B cell (primary cell): ENCODE data around the gene NFIC. TPM values are rescaled to one million over a fixed set of nuclear protein-coding genes. Genes with fewer than 3 reads are reported as not detected.
"Not testable (repeated sequence)": the region's sequence is repeated elsewhere in the genome, so short reads cannot be mapped to it uniquely, and the experiment has no call there.

ENCODE experiments used
- ATAC-seq: fragments of 200-7000 bp; cut with Tn5 transposase; one replicate; pipeline ENCODE4 v1.10.0; 2021; ENCODE audit warnings: low read depth, mild to moderate bottlenecking, moderate number of reproducible peaks, moderate library complexity
- CTCF ChIA-PET: fragments of 350-600 bp; sonication (Branson Sonifier 250); formaldehyde crosslinking; loops from one replicate; lab custom pipeline; 2021; ENCODE audit warnings: antibody characterized with exemption, inconsistent platforms; lab: Charles Lee
- POLR2A ChIA-PET: fragments of 350-600 bp; sonication (Branson Sonifier 250); formaldehyde crosslinking; loops from one replicate; lab custom pipeline; 2021; ENCODE audit warnings: antibody characterized with exemption; lab: Charles Lee
- DNase-seq: peaks from one replicate; pipeline ENCODE4 v3.0.0; 2013
- H2AFZ ChIP-seq: 2 replicates; pipeline ENCODE4 v1.6.1; 2012; ENCODE audit warnings: mild to moderate bottlenecking, low read depth, low read length; ENCODE audit not compliant: insufficient read depth, poor library complexity, severe bottlenecking
- H3K27ac ChIP-seq, 2 donors: 1 replicate in 1 of 2; 2 replicates in 1 of 2; pipeline ENCODE4 v1.5.1; 2012 to 2013; ENCODE audit warnings: low read length in 2 of 2, mild to moderate bottlenecking in 2 of 2, moderate library complexity in 1 of 2
- H3K27me3 ChIP-seq, 4 experiments: fragments of 200-600 bp in 1 of 4; sonication (generic) in 1 of 4; replicated peaks in 1 of 4; 1 replicate in 2 of 4; 2 replicates in 2 of 4; pipeline versions ENCODE4 v1.6.1 to v1.7.0; 2013 to 2016; ENCODE audit warnings: low read length in 3 of 4, mild to moderate bottlenecking in 2 of 4, mixed read lengths in 1 of 4, moderate library complexity in 1 of 4; ENCODE audit not compliant: insufficient read depth in 4 of 4, control insufficient read depth in 3 of 4; ENCODE audit errors: control extremely low read depth in 1 of 4
- H3K36me3 ChIP-seq, 2 experiments: replicated peaks in 1 of 2; 1 replicate in 1 of 2; 2 replicates in 1 of 2; pipeline versions ENCODE4 v1.6.1 to v1.7.1; 2013; ENCODE audit warnings: low read length in 1 of 2; ENCODE audit not compliant: insufficient read depth in 2 of 2, control insufficient read depth in 1 of 2; ENCODE audit errors: control extremely low read depth in 1 of 2, extremely low read depth in 1 of 2
- H3K4me1 ChIP-seq, 2 donors: fragments of 200-600 bp in 1 of 2; sonication (generic) in 1 of 2; 1 replicate in 1 of 2; 2 replicates in 1 of 2; pipeline versions ENCODE4 v1.5.1 to v1.6.1; 2013 to 2017; ENCODE audit warnings: low read length in 2 of 2; ENCODE audit not compliant: control insufficient read depth in 2 of 2, insufficient read depth in 2 of 2
- H3K4me2 ChIP-seq: replicated peaks from 2 replicates; pipeline ENCODE3; 2012; ENCODE audit warnings: mild to moderate bottlenecking, low read depth, low read length; ENCODE audit not compliant: poor library complexity, severe bottlenecking
- H3K4me3 ChIP-seq, 5 experiments: fragments of 200-600 bp in 1 of 5; sonication (generic) in 1 of 5; 1 replicate in 3 of 5; 2 replicates in 2 of 5; pipeline versions ENCODE4 v1.5.1 to v1.7.0; 2011 to 2016; ENCODE audit warnings: low read length in 4 of 5, mild to moderate bottlenecking in 4 of 5, low read depth in 2 of 5, control low read depth in 1 of 5, moderate library complexity in 1 of 5; ENCODE audit not compliant: insufficient read depth in 1 of 5; ENCODE audit errors: control extremely low read depth in 1 of 5, extremely low read depth in 1 of 5
- H3K79me2 ChIP-seq: fragments of 200-600 bp; sonication (generic); one replicate; pipeline ENCODE4 v1.6.0; 2016; ENCODE audit warnings: low read length; ENCODE audit not compliant: control insufficient read depth, insufficient read depth
- H3K9ac ChIP-seq: fragments of 200-600 bp; sonication (generic); 2 replicates; pipeline ENCODE4 v1.6.1; 2017; ENCODE audit warnings: mild to moderate bottlenecking, low read length, moderate library complexity
- H3K9me3 ChIP-seq, 3 donors: one replicate each; pipeline versions ENCODE4 v1.6.1 to v1.7.1; 2013; ENCODE audit warnings: low read length in 2 of 3; ENCODE audit not compliant: control insufficient read depth in 2 of 3, insufficient read depth in 1 of 3; ENCODE audit errors: control extremely low read depth in 1 of 3
- H4K20me1 ChIP-seq: 2 replicates; pipeline ENCODE4 v1.6.0; 2012; ENCODE audit warnings: mild to moderate bottlenecking, low read length; ENCODE audit not compliant: insufficient read depth, control insufficient read depth, poor library complexity, severe bottlenecking
- H3K27ac Mint-ChIP-seq: one replicate; pipeline ENCODE4 v1.8.0; 2021; ENCODE audit warnings: mixed read lengths
- H3K27me3 Mint-ChIP-seq: one replicate; pipeline ENCODE4 v1.8.0; 2021; ENCODE audit warnings: mixed read lengths
- H3K4me1 Mint-ChIP-seq: one replicate; pipeline ENCODE4 v1.8.0; 2021; ENCODE audit warnings: mixed read lengths
- H3K4me3 Mint-ChIP-seq: one replicate; pipeline ENCODE4 v1.8.0; 2021; ENCODE audit warnings: mixed read lengths
- H3K9me3 Mint-ChIP-seq: one replicate; pipeline ENCODE4 v1.8.0; 2022; ENCODE audit warnings: mixed read lengths; ENCODE audit not compliant: insufficient read depth
- CTCF ChIP-seq: fragments of 200-600 bp; IDR thresholded peaks from one replicate; pipeline ENCODE4 v1.8.0; 2022; ENCODE audit warnings: antibody characterized with exemption, mild to moderate bottlenecking
- EZH2 ChIP-seq: IDR thresholded peaks from 2 replicates; pipeline ENCODE4 v1.6.1; 2012; ENCODE audit warnings: borderline replicate concordance, low read depth, mild to moderate bottlenecking, moderate library complexity, low read length; ENCODE audit not compliant: insufficient read depth, poor library complexity, severe bottlenecking
- WGBS: methylation state at CpG from one replicate; pipeline ENCODE4 v1.1.5; 2013; ENCODE audit warnings: missing lambda C conversion rate; ENCODE audit not compliant: insufficient coverage; 5-methylcytosine and 5-hydroxymethylcytosine counted together
- intact Hi-C: fragments of 100-400 bp; cut with micrococcal nuclease; formaldehyde crosslinking; loops from one replicate; pipeline ENCODE4 v1.10.0; 2022
- polyA plus RNA-seq: library from polyadenylated mRNA; depleted of rRNA; stranded (reverse); fragments of >200 nt; gene quantifications from 2 replicates; pipeline ENCODE4 v1.2.3, GENCODE V29; 2012
- total RNA-seq, 2 donors: library from RNA; stranded (reverse); fragments of 120-200 nt in 1 of 2; gene quantifications; 1 replicate in 1 of 2; 2 replicates in 1 of 2; pipeline versions ENCODE4 v1.2.3 to v1.2.4, GENCODE V29; 2013 to 2022

The NFIC gene
- total and polyA plus RNA-seq, 2 donors (not counting 1 experiment from before 2014, with no cell fraction given) = 3.8 to 23.6 TPM

DNA sequence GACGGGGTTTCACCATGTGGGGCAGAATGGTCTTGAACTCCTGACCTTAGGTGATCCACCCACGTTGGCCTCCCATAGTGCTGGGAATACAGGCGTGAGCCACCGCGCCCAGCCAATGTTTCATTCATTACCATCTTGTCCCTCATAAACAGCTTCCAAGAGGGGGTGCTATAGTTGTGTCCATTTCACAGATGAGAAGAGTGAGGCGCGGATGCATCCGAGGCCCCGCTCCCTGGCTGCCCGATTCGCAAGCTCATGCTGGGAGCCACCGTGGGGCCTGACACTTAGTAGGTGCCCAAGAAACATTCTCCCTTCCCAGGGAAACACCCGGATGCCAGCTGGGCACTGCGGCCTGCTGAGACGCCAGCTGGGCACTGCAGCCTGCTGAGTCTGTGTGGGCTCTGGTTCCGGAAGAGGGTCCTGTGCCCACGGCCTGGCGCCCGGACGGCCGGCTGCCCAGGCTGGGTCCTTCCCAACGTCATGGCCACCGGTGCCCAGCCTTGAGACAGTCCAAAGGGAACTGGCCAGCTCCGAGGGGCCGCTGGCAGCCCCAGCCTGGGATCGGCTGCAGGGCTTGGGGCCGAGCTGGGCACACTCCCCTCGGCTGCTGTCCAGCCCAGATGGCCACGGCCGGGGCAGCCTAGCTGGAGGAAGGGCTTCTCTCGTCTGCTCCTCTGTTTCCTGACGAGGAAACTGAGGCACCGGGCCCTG, 54.7 kb downstream of the NFIC start:
- H3K9me3 Mint-ChIP-seq = no peaks in the 10 kb centered on the region
- Histone ChIP-seq H3K27me3 (no peaks in the 10 kb centered on the region), H3K36me3 (no peaks in the 10 kb centered on the region), H3K79me2 (no peaks in the 10 kb centered on the region), H2AFZ (no peak overlapping the region), H3K4me2 (no peak overlapping the region), H3K27ac (no peak overlapping the region), H3K9ac (no peak overlapping the region), H3K4me1 (no peaks in the 10 kb centered on the region), H3K4me3 (no peak overlapping the region), H3K9me3 (no peaks in the 10 kb centered on the region), H4K20me1 (no peaks in the 10 kb centered on the region)
- ChIA-PET POLR2A (interaction anchor here (0.6 kb wide), 1 partner anchor 37 kb away, joined by 3 read pairs; no protein-coding TSS in a partner anchor), CTCF (interaction anchor here (0.8 to 4.7 kb wide), 2 partner anchors 9 to 14 kb away, joined by 3 to 33 read pairs; no protein-coding TSS in a partner anchor)
- H3K27ac Mint-ChIP-seq = no peak overlapping the region
- no peaks in the 10 kb centered on the region for H3K27me3 Mint-ChIP-seq
- no peak for DNase-seq
- H3K4me3 Mint-ChIP-seq = no peak overlapping the region
- ATAC-seq = no peak
- intact Hi-C loops = no loop called here
- H3K4me1 Mint-ChIP-seq = no peaks in the 10 kb centered on the region
- 90% methylated on average over 24 of the region's 33 CpGs for WGBS
- TF ChIP-seq CTCF (no peak), EZH2 (no peak)

- H3K4me2 ChIP-seq, intact Hi-C loops, H2AFZ ChIP-seq, H3K9ac ChIP-seq, H3K4me3 Mint-ChIP-seq, DNase-seq, H3K9me3 Mint-ChIP-seq, H3K27me3 ChIP-seq, ATAC-seq, H3K27ac ChIP-seq, H3K27ac Mint-ChIP-seq, H3K9me3 ChIP-seq, POLR2A ChIA-PET, H3K4me3 ChIP-seq, H3K36me3 ChIP-seq, H3K4me1 ChIP-seq, H3K27me3 Mint-ChIP-seq, H3K4me1 Mint-ChIP-seq, H4K20me1 ChIP-seq, H3K79me2 ChIP-seq: not testable (repeated sequence)
- 100% methylated on average over 10 of the region's 12 CpGs for WGBS
- CTCF ChIA-PET = interaction anchor here (4.7 kb wide), 1 partner anchor 8 kb away, joined by 33 read pairs; no protein-coding TSS in a partner anchor
These were observed 55.3 kb downstream of the NFIC start for GRCh38 chr19:3421656-3422055.
